HG03571 (cell line): ENCODE data around the gene UBA3.

Experiments used
- ATAC-seq: cut with Tn5 transposase; IDR thresholded peaks from one replicate; pipeline ENCODE4 v1.9.1; 2021; ENCODE audit not compliant: unreplicated experiment

Gene UBA3

GRCh38 chr3:69080233-69080920 is at the start of gene UBA3:
Gene UBA3, minus strand, starts transcription at chr3:69080365. Its CDS starts 12 bp downstream, at chr3:69080353.
- peak; percentile 33 for ATAC-seq

- ATAC-seq: no peak
Observed at GRCh38 chr3:69129531-69129930, 49.4 kb upstream of the UBA3 start.

GRCh38 chr3:69128509-69128908 is 48.3 kb upstream of the UBA3 start:
- no peak for ATAC-seq

- no peak for ATAC-seq
Observed at GRCh38 chr3:69126999-69127398, 46.8 kb upstream of the UBA3 start.

- ATAC-seq: no peak
Observed at GRCh38 chr3:69126216-69126615, 46.1 kb upstream of the UBA3 start.

- ATAC-seq: no peak
Observed at GRCh38 chr3:69122403-69122802, 42.2 kb upstream of the UBA3 start, which contains the start of gene LMOD3. Gene LMOD3, minus strand, starts transcription at chr3:69122595. Its CDS starts 209 bp downstream, at chr3:69122386.

- ATAC-seq: no peak
Observed at GRCh38 chr3:69121950-69122349, 41.8 kb upstream of the UBA3 start.

GRCh38 chr3:69121513-69121912 is 41.3 kb upstream of the UBA3 start:
- ATAC-seq: no peak

GRCh38 chr3:69120879-69121464 is 40.8 kb upstream of the UBA3 start:
- peak; percentile 72 for ATAC-seq

- ATAC-seq: no peak
Observed at GRCh38 chr3:69119681-69120080, 39.5 kb upstream of the UBA3 start.

GRCh38 chr3:69119138-69119537 is 39.0 kb upstream of the UBA3 start:
- no peak for ATAC-seq

- no peak for ATAC-seq
Observed at GRCh38 chr3:69118555-69118954, 38.4 kb upstream of the UBA3 start.

GRCh38 chr3:69116897-69117296 is 36.7 kb upstream of the UBA3 start:
- no peak for ATAC-seq

GRCh38 chr3:69116162-69116561 is 36.0 kb upstream of the UBA3 start:
- ATAC-seq: no peak

- no peak for ATAC-seq
Observed at GRCh38 chr3:69115731-69116130, 35.6 kb upstream of the UBA3 start.

GRCh38 chr3:69113536-69113935 is 33.4 kb upstream of the UBA3 start:
- no peak for ATAC-seq

- no peak for ATAC-seq
Observed at GRCh38 chr3:69110941-69111546, 30.9 kb upstream of the UBA3 start.

GRCh38 chr3:69108811-69109210 is 28.6 kb upstream of the UBA3 start:
- no peak for ATAC-seq

GRCh38 chr3:69107841-69108240 is 27.7 kb upstream of the UBA3 start:
- no peak for ATAC-seq

- no peak for ATAC-seq
Observed at GRCh38 chr3:69105320-69105719, 25.2 kb upstream of the UBA3 start.

GRCh38 chr3:69104586-69104985 is 24.4 kb upstream of the UBA3 start:
- ATAC-seq: no peak

GRCh38 chr3:69103123-69103522 is 23.0 kb upstream of the UBA3 start:
- ATAC-seq: no peak
